Left lung (tissue), 10 donors: Measurements from ENCODE around the gene SPIN1. TPM values are rescaled to one million over a fixed set of nuclear protein-coding genes. Genes with fewer than 3 reads are reported as not detected.

ENCODE experiments used
- ATAC-seq: fragments of 200-7000 bp; cut with Tn5 transposase; one replicate; pipeline ENCODE4 v1.9.1; 2020; ENCODE audit warnings: moderate library complexity
- DNase-seq, 4 donors: peaks; one replicate each; pipeline ENCODE4 v3.0.0-alpha.2; 2013 to 2020
- H3K27ac ChIP-seq, 2 donors: fragments of 200-600 bp; sonication (generic) in 1 of 2; one replicate each; pipeline versions ENCODE4 v1.5.0 to v1.8.0; 2020 to 2021
- H3K27me3 ChIP-seq, 2 donors: fragments of 200-600 bp; sonication (generic) in 1 of 2; one replicate each; pipeline versions ENCODE4 v1.5.0 to v1.8.0; 2020 to 2021
- H3K36me3 ChIP-seq, 2 donors: fragments of 200-600 bp; sonication (generic) in 1 of 2; one replicate each; pipeline versions ENCODE4 v1.5.0 to v1.8.0; 2020 to 2021
- H3K4me1 ChIP-seq, 2 donors: fragments of 200-600 bp; one replicate each; pipeline ENCODE4 v1.8.0; 2021
- H3K4me3 ChIP-seq, 2 donors: fragments of 200-600 bp; sonication (generic) in 1 of 2; one replicate each; pipeline versions ENCODE4 v1.5.0 to v1.8.0; 2020 to 2021; ENCODE audit warnings: mild to moderate bottlenecking in 1 of 2
- H3K9me3 ChIP-seq, 2 donors: fragments of 200-600 bp; sonication (generic) in 1 of 2; one replicate each; pipeline versions ENCODE4 v1.5.0 to v1.8.0; 2020 to 2021
- intact Hi-C, 2 donors: fragments of 100-400 bp; cut with DNase I; formaldehyde crosslinking; loops; one replicate each; pipeline versions ENCODE4 v1.11.2 to v1.14.2; 2022
- polyA plus RNA-seq, 6 donors: library from polyadenylated mRNA; unstranded; fragments of 120-200 nt; gene quantifications; one replicate each; pipeline ENCODE4 v1.2.1, GENCODE V29; 2013; ENCODE audit not compliant: insufficient read length in 6 of 6
- total RNA-seq, 2 donors: library from RNA; stranded (reverse); fragmentation: NEBNext Ultra II Directional; extraction: Animal tissue kit (Norgen Biotek cat#: 25700); gene quantifications; one replicate each; pipeline ENCODE4 v1.2.1, GENCODE V29; 2021
- TF ChIP-seq, protein P1 (sequence below), 2 donors: fragments of 200-600 bp; sonication (generic) in 1 of 2; IDR thresholded peaks; one replicate each; pipeline versions ENCODE4 v1.5.0 to v1.8.0; 2021; ENCODE audit warnings: antibody characterized with exemption in 2 of 2
- donor health status: DM: no; HTN: yes; CAD: no.
- donor health status: DM: no; HTN: no; CAD: no.

SPIN1 gene
- total and polyA plus RNA-seq, 8 donors, result 56.1 to 171 (median 152) TPM

DNA sequence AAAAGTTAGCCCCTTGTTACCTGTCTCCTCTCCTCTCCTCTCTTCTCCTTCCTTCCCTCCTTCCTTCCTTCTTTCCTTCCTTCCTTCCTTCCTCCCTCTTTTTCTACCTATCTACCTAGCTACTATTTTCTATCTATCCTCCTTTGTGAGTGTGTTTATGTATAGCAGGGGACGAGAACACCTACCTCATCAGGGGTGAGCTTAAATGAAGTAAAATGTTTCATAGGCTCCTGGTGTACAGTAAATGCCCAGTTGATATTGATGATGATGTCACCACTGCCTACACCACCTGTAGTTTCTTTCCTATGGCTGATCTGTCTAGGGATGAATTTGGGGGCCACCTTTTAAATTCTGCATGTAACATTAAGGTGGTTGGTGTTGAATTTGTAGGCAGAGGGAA is 4.3 kb downstream of the SPIN1 start:
- H3K27ac ChIP-seq, result no peak overlapping the region
- intact Hi-C loops, result no loop called here
- H3K27me3 ChIP-seq, result no peaks in the 10 kb centered on the region
- H3K9me3 ChIP-seq, result no peaks in the 10 kb centered on the region
- DNase-seq, result no peak
- no peak overlapping the region for H3K4me3 ChIP-seq
- ATAC-seq, result no peak
- peaks cover 7 to 37% of the 10 kb centered on the region in 2 donors for H3K4me1 ChIP-seq
- no peaks in the 10 kb centered on the region for H3K36me3 ChIP-seq
- TF ChIP-seq, protein P1, sequence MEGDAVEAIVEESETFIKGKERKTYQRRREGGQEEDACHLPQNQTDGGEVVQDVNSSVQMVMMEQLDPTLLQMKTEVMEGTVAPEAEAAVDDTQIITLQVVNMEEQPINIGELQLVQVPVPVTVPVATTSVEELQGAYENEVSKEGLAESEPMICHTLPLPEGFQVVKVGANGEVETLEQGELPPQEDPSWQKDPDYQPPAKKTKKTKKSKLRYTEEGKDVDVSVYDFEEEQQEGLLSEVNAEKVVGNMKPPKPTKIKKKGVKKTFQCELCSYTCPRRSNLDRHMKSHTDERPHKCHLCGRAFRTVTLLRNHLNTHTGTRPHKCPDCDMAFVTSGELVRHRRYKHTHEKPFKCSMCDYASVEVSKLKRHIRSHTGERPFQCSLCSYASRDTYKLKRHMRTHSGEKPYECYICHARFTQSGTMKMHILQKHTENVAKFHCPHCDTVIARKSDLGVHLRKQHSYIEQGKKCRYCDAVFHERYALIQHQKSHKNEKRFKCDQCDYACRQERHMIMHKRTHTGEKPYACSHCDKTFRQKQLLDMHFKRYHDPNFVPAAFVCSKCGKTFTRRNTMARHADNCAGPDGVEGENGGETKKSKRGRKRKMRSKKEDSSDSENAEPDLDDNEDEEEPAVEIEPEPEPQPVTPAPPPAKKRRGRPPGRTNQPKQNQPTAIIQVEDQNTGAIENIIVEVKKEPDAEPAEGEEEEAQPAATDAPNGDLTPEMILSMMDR (IDR thresholded peaks at IDR 0.05), result no peak

GRCh38 chr9:88396836-88397577 is 8.8 kb downstream of the SPIN1 start:
- no peaks in the 10 kb centered on the region for H3K36me3 ChIP-seq
- DNase-seq (no peak), ATAC-seq (peak; percentile 44)

GRCh38 chr9:88398016-88398415 is 9.8 kb downstream of the SPIN1 start:
- no peaks in the 10 kb centered on the region for H3K9me3 ChIP-seq
- no peak overlapping the region for H3K4me3 ChIP-seq
- ATAC-seq (peak; percentile 38), DNase-seq (no peak)
- intact Hi-C loops, result no loop called here
- no peak overlapping the region for H3K27ac ChIP-seq
- H3K36me3 ChIP-seq, result no peaks in the 10 kb centered on the region
- H3K4me1 ChIP-seq, result peaks cover 0 to 10% of the 10 kb centered on the region in 2 donors
- TF ChIP-seq, protein P1 (IDR thresholded peaks at IDR 0.05), result no peak
- no peaks in the 10 kb centered on the region for H3K27me3 ChIP-seq

More at GRCh38 chr9:88396836-88397577, 8.8 kb downstream of the SPIN1 start:
- H3K4me3 ChIP-seq, result no peak overlapping the region
- TF ChIP-seq, protein P1 (IDR thresholded peaks at IDR 0.05), result no peak
- peaks cover 0 to 16% of the 10 kb centered on the region in 2 donors for H3K4me1 ChIP-seq
- no peak overlapping the region for H3K27ac ChIP-seq
- H3K9me3 ChIP-seq, result no peaks in the 10 kb centered on the region
- intact Hi-C loops, result no loop called here
- H3K27me3 ChIP-seq, result no peaks in the 10 kb centered on the region

- H3K4me1 ChIP-seq, result peaks cover 0 to 10% of the 10 kb centered on the region in 2 donors
- no peaks in the 10 kb centered on the region for H3K36me3 ChIP-seq
- no peak overlapping the region for H3K27ac ChIP-seq
- no peak overlapping the region for H3K4me3 ChIP-seq
- TF ChIP-seq, protein P1 (IDR thresholded peaks at IDR 0.05), result no peak
- no peaks in the 10 kb centered on the region for H3K9me3 ChIP-seq
- ATAC-seq (peak; percentile 60), DNase-seq (no peak)
- intact Hi-C loops, result no loop called here
- H3K27me3 ChIP-seq, result no peaks in the 10 kb centered on the region
Observed at GRCh38 chr9:88399966-88400365, 11.7 kb downstream of the SPIN1 start.

- no peaks in the 10 kb centered on the region for H3K9me3 ChIP-seq
- intact Hi-C loops, result no loop called here
- no peak overlapping the region for H3K27ac ChIP-seq
- TF ChIP-seq, protein P1 (IDR thresholded peaks at IDR 0.05), result no peak
- H3K4me3 ChIP-seq, result no peak overlapping the region
- DNase-seq (no peak), ATAC-seq (no peak)
- no peaks in the 10 kb centered on the region for H3K27me3 ChIP-seq
- peaks cover 0 to 10% of the 10 kb centered on the region in 2 donors for H3K4me1 ChIP-seq
- H3K36me3 ChIP-seq, result no peaks in the 10 kb centered on the region
Observed at GRCh38 chr9:88403340-88403739, 15.1 kb downstream of the SPIN1 start.
